Right cardiac atrium (tissue), 5 donors: ENCODE results near the gene AVPR1B. TPM values are rescaled to one million over a fixed set of nuclear protein-coding genes. Genes with fewer than 3 reads are reported as not detected.
A peak's percentile ranks its signal among the peaks of the same experiment; 100 is the strongest.

Source experiments
- ATAC-seq, 2 donors: fragments of 200-7000 bp; cut with Tn5 transposase; one replicate each; pipeline versions ENCODE4 v1.8.0 to v1.9.1; 2020; ENCODE audit warnings: moderate library complexity in 2 of 2, mild to moderate bottlenecking in 1 of 2
- DNase-seq, 3 donors: peaks; one replicate each; pipeline ENCODE4 v3.0.0-alpha.2; 2020
- H3K27ac ChIP-seq: one replicate; pipeline ENCODE4 v1.5.1; 2013; ENCODE audit warnings: mild to moderate bottlenecking, low read length, control low read depth, moderate library complexity
- H3K27me3 ChIP-seq: one replicate; pipeline ENCODE4 v1.6.1; 2013; ENCODE audit not compliant: control insufficient read depth, insufficient read depth
- H3K4me1 ChIP-seq: one replicate; pipeline ENCODE4 v1.6.1; 2013; ENCODE audit warnings: low read length; ENCODE audit not compliant: control insufficient read depth, insufficient read depth
- H3K4me3 ChIP-seq: one replicate; pipeline ENCODE4 v1.5.1; 2013; ENCODE audit warnings: low read length, control low read depth
- H3K9me3 ChIP-seq: one replicate; pipeline ENCODE4 v1.6.1; 2013; ENCODE audit warnings: low read length; ENCODE audit not compliant: control insufficient read depth
- WGBS: extraction: QIAGEN DNeasy Blood & Tissue Kit; methylation state at CpG from one replicate; pipeline ENCODE4 v1.1.7; 2013; 5-methylcytosine and 5-hydroxymethylcytosine counted together
- intact Hi-C, 4 donors: fragments of 100-400 bp; cut with DNase I; formaldehyde crosslinking; loops; one replicate each; pipeline versions ENCODE4 v1.11.0 to v1.14.0; 2022 to 2023
- polyA plus RNA-seq: library from polyadenylated mRNA; stranded (reverse); fragments of 200-250 nt; gene quantifications from one replicate; pipeline ENCODE4 v1.2.3, GENCODE V29; 2013
- total RNA-seq, 4 donors: library from RNA; stranded (reverse); fragmentation: NEBNext Ultra II Directional; extraction: Animal tissue kit (Norgen Biotek cat#: 25700); gene quantifications; one replicate each; pipeline ENCODE4 v1.2.1, GENCODE V29; 2021
- donor health status: healthy with polysubstance abuse.
- donor health status: DM: no; HTN: yes; CAD: no.
- donor health status: DM: no; HTN: no; CAD: no.
- donor health status: DM: no; HTN: yes; CAD: no; lungs with severe emphysema.
- donor health status: DM: yes; HTN: yes; CAD: no.

AVPR1B gene
- total and polyA plus RNA-seq, 5 donors: 0.07 TPM; not detected in 4

DNA sequence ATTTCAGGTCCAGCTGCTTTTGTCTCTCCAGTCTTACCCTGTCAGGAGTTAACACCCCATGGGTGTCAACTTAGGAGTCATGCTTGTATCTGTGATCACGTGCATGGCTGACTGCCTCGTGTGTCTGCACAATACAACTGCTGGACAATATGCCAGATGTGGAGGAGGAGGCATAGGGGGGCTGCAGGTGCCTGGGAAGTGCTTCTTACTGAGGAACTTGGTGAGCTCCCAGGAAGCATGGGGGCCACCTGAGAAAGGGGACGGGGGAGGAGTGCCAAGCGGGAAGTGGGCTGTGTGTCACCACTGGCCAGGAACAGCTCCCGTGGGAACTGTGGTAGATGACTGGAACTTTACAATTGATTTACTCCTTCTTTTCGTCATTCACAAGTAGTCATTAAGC, 54.7 kb downstream of the AVPR1B start:
- Histone ChIP-seq H3K27ac (no peak overlapping the region), H3K4me1 (no peaks in the 10 kb centered on the region), H3K4me3 (no peak overlapping the region), H3K27me3 (no peaks in the 10 kb centered on the region), H3K9me3 (no peaks in the 10 kb centered on the region)
- ATAC-seq (peak; percentile 24 to 32), DNase-seq (no peak)
- intact Hi-C loops: no loop called here
- 57% methylated on average over 6 of the region's 6 CpGs for WGBS

GRCh38 chr1:206060844-206061243, 56.3 kb downstream of the AVPR1B start:
- WGBS: 94% methylated on average over 3 of the region's 3 CpGs
- no peak overlapping the region for H3K4me3 ChIP-seq
- H3K27me3 ChIP-seq: no peaks in the 10 kb centered on the region
- ATAC-seq (no peak), DNase-seq (no peak)
- H3K9me3 ChIP-seq: no peaks in the 10 kb centered on the region
- intact Hi-C loops: no loop called here
- H3K27ac ChIP-seq: no peak overlapping the region
- no peaks in the 10 kb centered on the region for H3K4me1 ChIP-seq

Other genes with a start within 250 kb of the AVPR1B start
- gene SLC26A9, start 173.9 kb downstream of the AVPR1B start, total RNA-seq: 10 to 100 TPM in 2 of 4 donors, 1 to 10 TPM in 2; 7.4 to 28.7 (median 16.0) TPM
- gene SLC26A9, start 173.9 kb downstream of the AVPR1B start, polyA plus RNA-seq: 12.6 TPM
- gene RAB7B, start 114.0 kb downstream of the AVPR1B start, total RNA-seq: 1 to 10 TPM; 1.6 to 6.0 (median 4.8) TPM
- 2.8 TPM for gene RAB7B, start 114.0 kb downstream of the AVPR1B start, polyA plus RNA-seq
- gene CTSE, start 93.5 kb downstream of the AVPR1B start, total RNA-seq: under 1 TPM in 1 of 4 donors, not detected in 3; 0.18 TPM
- gene CTSE, start 93.5 kb downstream of the AVPR1B start, polyA plus RNA-seq: not detected
- gene RHEX, start 64.2 kb downstream of the AVPR1B start, total RNA-seq: 1 to 10 TPM in 1 of 4 donors, under 1 TPM in 2, not detected in 1; 0.17 to 1.7 (median 0.82) TPM
- gene RHEX, start 64.2 kb downstream of the AVPR1B start, polyA plus RNA-seq: not detected
- 1 to 10 TPM; 1.0 to 3.9 (median 1.7) TPM for gene FAM72A, start 85.5 kb upstream of the AVPR1B start, total RNA-seq
- 1.1 TPM for gene FAM72A, start 85.5 kb upstream of the AVPR1B start, polyA plus RNA-seq
- 10 to 100 TPM; 24.5 to 37.0 (median 32.4) TPM for gene SRGAP2, start 86.2 kb upstream of the AVPR1B start, total RNA-seq
- gene SRGAP2, start 86.2 kb upstream of the AVPR1B start, polyA plus RNA-seq: 11.5 TPM